NK-92 (cell line): Measurements from ENCODE around the gene EMP2.

Source experiments
- DNase-seq: peaks from one replicate; lab custom pipeline; 2025; ENCODE audit not compliant: unreplicated experiment; lab: John Stamatoyannopoulos, UW

The EMP2 gene

GRCh38 chr16:10493276-10493675, 87.1 kb downstream of the EMP2 start:
- DNase-seq: no peak

DNA sequence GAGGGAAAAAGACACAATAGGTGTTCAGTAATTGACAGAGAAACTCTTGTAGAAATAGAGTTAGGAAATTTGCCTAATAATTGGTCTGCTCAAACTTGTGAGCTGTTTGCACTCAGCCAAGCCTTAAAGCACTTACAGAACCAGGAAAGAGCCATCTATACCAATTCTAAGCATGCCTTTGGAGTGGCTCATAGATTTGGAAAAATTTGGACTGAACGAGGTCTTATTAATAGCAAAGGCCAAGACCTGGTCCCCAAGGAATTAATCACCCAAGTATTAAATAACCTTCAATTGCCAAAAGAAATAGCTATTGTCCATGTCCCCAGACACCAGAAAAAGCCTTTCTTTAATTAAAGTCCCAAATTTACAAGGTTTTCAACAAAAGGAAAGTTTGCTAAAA, 90.3 kb downstream of the EMP2 start:
- no peak for DNase-seq

GRCh38 chr16:10485698-10486382, 94.6 kb downstream of the EMP2 start:
- DNase-seq: no peak

DNA sequence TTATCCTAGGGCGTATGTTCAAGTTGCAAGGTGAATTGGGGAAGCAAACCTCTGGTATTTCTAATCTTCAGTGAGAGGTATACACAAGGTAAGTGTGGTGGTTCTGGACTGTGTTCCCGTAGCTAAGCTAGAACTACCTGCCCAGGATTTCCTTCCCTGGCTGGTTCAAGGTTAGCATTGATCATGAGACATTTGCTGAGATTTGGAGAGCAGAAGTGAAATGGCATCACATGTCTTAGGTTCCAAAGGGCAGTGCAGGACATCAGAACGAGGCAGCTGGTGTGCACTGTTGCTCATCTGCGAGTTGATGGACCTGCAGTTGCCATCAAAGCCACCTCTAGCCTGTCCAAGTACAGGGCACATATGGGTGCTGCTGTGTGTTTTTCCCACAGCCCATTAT, 95.2 kb downstream of the EMP2 start:
- DNase-seq: no peak

GRCh38 chr16:10480151-10480550, 100.2 kb downstream of the EMP2 start:
- DNase-seq: no peak
